Activated CD4-positive, alpha-beta T cell treated with anti-CD3 and anti-CD28 coated beads for 24 hours (primary cell): ENCODE measurements around the gene UGT1A7.
"Not testable (repeated sequence)": the region's sequence is repeated elsewhere in the genome, so short reads cannot be mapped to it uniquely, and the experiment has no call there.

Experiments
- DNase-seq, 2 donors: peaks; one replicate each; pipeline ENCODE4 v3.0.0-alpha.2; 2020; ENCODE audit warnings: low read depth in 2 of 2

UGT1A7 gene

DNA sequence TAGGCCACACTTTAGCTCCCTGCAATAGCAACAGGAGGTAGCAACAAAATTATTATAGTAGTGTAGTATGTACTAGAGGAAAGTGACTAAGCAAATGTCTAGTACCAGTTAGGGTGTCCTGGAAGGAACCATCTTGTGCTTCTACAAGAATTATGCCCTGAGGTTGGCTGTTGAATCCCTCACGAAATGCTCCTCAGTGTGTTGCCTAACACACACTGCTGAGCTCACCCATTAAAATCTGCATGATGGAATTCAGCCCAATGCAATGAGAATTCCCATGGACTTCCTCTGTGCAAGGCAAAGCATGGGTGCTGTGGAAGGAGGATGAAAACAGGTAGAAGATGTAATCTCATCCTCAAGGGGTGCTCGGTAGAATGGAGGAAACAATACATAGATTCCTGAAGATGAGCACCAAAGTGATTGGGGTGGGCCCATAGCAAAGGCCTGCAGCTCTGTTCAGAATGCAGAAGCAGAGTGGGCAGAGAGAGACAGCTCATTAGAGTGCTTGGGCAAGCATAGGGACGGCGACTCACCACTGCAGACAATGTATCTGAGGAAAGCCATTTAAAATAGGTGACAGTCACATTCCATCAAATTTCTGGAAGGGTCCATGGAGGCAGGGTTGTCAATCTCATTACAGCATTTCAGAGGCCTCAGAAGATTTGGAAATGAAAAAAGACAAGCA, 1.2 kb upstream of the UGT1A7 start:
- no peak for DNase-seq

DNA sequence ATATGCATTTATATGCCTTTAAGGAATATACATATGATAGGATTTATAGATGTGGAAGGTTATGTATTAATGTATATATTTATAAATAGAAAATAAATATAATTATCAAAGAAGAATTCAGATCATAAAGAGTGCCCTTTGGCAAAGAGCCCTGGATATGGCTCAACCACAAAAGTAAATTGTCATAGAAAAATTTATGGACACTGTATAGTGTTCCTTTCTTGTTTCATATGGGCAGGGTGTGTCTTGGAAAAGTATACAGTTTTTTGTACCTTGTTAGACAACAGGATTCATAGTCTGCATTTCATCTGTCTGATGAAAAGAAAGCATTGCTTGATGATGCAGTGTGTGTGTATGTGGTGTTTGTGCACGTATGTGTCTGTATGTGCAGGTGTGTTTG, 2.9 kb downstream of the UGT1A7 start:
- no peak for DNase-seq

DNA sequence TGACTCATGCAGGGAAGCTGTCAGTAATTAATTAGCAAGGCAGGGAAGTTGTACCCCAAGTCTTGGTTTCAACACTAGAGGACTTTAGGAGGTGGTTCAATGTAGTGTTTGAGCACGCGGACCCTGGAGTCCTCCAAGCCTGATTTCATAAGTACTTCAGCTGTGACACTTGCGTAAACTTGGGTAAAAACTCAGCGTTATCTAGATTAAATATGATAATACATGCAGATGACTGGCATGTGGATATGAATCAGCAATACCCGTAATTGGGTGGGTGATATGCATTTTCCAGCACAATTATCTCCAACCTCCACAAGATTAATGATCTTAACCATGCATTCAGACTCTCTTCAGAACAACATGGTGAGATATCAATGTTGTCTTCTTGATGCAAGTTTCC, 5.2 kb downstream of the UGT1A7 start:
- DNase-seq = no peak

DNA sequence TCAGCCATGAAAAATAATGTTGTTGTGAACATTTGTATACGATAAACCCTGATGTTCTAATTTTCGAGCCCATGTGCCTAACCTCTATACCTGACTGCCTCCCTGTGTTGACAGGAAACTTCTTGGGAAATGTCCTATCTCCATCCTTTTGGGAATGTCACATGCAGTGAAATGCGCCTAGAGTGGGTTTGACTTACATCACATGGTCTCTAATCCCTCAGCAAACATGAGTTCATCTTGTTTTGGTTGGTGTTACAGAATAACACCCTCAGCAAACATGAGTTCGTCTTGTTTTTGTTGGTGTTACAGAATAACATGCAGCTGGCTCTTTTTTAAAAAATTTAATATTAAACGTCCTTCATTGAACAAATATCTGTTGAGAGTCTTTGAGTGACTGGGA, 6.6 kb downstream of the UGT1A7 start:
- DNase-seq = no peak

DNA sequence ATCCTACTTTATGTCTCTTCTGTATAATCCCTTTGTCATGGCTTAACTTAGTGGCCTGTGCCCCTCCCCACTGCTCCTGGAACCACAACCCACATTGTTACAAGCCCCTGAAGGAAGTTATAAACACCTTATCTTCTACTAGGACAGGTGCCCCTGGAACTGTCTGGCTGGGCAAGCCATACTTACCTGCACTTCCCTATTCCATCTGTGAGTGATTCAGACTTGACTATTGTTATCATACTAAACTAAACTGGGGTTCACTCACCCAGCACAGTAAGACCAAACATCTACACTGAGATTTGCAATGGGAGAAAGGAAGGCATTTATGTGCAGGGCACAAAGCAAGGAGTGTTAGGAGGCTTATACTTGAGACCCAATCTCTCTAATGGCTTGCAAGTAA, 7.3 kb downstream of the UGT1A7 start:
- no peak for DNase-seq

DNA sequence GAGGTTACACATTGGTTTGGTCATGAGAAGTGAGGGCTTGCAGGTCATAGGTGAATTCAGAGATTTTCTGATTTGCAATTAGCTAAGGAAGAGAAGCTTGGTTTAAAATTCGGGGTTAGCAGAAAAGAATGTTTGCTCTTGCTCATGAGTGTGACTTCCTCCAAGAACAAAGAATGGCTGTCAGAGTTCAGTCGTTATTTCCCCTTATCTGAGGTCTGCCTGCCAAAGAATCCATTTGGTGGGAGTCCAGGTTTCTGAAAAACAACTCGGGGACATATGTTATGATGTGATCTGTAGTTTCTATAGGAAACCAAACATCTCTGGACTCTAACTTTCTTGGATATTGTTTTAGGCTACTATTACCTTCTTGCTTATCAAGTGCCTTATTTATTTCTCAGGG, 7.8 kb downstream of the UGT1A7 start:
- no peak for DNase-seq

DNA sequence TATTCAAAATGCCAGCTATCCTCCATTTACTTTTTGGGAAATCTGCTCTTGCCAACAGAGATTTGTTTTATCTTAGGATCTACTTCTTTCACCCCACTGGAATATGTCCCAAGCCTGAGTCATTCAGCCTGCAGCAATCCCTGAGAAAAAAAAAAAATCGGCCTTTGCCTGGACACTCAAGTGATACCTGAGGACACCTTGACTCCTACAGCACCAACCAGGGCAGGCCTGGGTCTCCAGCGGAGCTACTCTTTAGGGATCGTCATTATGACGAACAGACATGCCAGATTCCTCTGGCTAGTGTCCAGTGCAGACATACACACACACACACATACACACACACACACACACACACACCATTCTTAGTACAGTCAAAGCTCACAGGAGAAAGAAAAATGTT, 8.7 kb downstream of the UGT1A7 start:
- no peak for DNase-seq

DNA sequence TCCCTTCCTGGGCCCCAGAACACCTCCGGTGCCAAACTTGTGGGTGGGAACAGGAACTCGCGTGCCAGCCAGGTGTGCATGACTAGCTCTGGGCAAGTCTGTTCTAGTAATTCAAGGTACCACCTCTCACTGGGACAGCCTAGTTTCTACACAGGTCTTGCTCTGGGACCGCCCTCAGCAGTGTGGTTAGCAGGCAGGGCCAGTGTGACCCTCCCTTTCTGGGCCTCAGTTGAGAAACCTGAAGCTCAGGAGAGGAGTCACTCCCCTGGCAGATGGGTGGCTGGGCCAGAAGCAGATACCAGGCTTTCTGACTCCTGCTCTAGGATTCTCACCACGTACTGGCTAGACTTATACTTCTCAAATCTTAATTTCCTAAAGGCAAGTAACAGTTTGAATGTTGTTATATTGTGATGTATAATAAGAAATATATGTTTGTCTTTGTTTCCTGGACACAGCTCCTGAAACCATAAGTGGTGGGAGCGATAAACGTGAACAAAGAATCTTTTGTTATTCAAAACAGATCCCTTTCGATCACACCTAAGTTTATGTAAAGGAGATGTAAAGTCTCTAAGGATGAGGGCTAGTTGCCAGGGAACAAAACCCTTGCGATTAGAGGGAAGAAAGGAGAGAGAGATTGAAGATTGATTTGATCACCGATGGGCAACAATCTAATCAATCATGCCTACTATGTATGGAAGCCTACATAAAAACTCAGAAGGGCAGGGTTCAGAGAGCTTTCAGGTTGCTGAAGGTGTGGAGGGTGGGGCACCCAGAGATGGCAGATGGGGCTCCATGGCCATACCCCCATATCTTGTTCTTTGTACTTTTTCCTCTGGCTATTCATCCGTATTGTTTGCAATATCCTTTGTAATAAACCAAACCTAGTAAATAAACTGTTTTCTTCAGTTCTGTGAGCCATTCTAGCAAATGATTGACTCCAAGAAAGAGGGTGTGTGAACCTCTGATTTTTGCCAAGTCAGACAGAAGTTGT, 10.0 kb downstream of the UGT1A7 start:
- DNase-seq = no peak

DNA sequence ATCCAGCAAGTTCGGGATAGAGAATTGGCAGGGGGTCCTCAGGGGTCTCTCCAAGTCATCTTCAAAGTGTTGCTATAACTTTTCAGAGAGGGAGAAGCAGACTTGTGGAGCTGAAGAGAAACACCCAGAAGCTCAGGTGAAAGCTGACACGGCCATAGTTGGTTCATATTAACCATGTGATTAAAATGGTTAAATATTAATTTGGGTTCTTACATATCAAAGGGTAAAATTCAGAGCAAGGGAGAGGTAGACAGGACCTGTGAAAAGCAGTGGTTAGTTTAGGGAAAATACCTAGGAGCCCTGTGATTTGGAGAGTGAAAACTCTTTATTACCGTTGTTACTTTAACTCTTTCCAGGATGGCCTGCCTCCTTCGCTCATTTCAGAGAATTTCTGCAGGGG, 10.9 kb downstream of the UGT1A7 start, which contains the start of gene UGT1A6:
Gene UGT1A6, plus strand, starts transcription at position 243 of the 400 bp plus-strand sequence. Its CDS starts 115 bp downstream, at position 358.
- DNase-seq = no peak

DNA sequence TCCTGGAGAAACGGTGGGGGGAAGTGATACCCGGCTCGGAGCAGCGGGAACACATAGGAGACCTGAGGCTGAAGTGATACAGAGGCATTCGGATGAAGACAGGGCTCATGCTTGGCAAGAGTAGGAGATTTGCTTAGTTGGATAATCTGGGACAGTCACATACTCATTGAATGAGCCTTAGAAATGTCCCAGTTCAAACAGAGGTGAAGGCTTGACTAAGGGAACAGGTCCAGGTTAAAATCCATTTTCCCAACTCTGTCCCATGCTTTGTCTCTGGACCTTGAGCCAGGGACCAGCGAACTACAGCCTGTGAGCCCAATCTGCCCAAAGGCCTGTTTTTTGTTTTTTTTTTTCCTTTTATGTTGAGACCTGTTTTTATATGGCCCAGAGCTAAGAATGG, 12.3 kb downstream of the UGT1A7 start:
- no peak for DNase-seq

DNA sequence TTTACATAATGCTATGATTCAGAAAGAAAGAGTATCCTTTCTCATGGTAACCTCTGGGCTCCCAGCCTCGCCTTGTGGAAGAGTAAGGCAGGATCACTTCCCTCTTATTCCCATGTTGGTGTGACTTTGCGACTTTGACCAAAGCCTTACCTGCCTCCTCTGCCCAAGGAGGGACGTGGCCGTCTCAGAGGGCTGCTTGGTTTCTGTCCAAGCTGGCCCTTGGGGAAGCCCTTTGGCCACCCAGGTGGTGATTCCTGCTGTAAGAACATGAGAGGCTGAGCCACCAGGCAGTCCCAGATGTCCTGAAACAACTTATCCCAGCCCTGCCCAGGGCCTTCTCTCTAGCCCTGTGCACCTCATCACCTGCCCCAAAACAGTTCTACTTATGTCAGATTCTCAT, 17.0 kb downstream of the UGT1A7 start:
- DNase-seq = no peak

DNA sequence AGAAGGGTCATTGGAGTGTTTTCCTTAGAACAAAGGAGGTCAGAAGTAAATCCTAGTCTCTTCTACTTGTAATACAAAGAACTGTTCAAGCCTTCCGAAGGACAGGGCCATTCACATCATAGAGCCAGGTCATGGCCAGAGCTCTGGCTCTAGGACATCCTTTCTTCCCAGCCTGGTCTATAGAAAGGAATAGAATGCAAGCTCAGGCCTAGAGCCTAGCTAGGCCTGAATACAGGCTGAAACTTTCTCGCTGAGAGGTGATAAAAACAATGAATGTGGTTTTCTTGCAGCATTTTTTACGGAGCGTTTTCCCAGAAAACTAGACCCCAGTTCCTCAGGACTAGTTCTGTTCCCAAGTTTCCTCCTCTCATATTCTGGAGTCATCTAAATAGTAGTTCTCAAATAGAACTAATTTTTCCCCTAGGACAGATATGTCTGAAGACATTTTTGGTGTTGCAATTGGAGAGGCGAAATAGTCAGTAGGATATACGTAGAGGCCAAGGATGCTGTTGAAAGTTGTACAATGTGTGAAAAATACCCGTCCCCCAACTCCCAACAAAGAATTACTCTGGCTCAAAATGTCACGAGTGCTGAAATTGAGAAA, 17.8 kb downstream of the UGT1A7 start:
- DNase-seq = no peak

DNA sequence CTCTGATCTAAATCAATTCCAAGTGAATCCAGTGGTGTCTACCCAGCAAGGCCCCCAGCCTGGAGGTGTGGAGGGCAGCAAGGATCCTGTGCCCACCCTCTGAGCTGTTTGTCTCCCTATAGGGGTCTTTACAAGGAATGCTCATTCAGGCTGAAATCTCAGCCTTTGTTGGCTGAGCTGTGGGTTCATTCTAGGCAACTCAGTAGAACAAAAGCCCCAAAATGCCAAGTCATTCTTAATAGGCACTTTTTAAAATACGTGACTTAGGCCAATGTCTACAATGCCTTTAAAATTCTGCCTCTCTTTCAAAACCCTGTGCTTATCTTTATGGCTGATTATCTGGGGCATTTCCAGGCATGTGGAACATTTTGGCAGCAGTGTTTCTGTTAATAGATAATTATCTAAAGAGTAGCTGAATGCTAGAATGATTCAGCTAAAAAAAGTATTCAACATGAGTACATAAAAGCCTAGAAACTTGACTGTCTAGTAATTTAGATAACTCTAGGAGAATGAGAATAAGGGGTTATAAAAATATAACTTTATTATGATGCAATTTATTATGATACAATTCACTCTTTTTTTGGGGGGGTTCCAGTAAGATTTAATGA, 18.4 kb downstream of the UGT1A7 start:
- no peak for DNase-seq

DNA sequence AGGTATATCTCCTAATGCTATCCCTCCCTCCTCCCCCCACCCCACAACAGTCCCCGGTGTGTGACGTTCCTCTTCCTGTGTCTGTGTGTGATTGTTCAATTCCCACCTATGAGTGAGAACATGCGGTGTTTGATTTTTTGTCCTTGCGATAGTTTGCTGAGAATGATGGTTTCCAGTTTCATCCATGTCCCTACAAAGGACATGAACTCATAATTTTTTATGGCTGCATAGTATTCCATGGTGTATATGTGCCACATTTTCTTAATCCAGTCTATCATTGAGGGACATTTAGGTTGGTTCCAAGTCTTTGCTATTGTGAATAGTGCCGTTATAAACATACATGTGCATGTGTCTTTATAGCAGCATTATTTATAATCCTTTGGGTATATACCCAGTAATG, 19.1 kb downstream of the UGT1A7 start:
- not testable (repeated sequence) for DNase-seq

DNA sequence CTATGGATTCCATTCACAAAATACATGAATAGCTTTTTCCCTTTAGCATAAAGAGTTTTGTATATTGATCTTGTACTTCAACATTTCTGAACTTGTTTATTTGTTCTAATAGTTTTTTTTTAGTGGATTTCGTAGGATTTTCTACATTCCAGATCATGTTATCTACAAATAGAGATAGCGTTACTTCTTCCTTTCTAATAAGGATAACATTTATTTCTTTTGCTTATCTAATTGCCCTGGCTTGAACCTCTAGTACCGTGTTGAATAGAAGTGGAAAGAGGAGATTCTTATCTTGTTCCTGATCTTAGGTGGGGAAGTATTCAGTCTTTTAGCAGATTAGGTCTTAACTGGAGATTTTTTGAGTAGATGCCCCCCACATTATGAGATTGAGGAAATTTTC, 20.5 kb downstream of the UGT1A7 start:
- DNase-seq = no peak

DNA sequence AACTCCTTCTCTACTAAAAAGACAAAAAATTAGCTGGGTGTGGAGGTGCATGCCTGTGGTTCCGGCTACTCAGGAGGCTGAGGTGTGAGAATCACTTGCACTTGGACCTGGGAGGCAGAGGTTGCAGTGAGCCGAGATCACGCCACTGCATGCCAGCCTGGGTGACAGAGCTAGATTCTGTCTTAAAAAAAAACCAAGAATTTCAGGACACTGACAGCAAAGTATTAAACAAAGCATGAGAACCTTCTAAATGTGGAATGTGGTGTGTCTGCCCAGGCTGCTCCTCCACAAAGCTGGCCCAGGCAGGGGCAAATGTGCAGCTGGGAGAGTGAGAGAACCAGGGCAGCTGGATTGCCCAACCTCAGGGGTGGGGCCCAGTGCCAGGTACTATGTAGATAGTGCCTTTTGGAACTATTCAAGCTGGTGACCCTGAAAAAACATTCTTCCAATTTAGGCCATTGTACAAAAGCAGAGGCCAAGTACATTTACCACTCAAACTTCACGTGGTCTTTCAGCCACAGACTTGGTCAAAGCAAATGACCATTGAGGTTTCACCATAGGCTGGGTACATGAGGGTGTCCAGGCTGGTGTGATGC, 24.3 kb downstream of the UGT1A7 start:
- DNase-seq = no peak

DNA sequence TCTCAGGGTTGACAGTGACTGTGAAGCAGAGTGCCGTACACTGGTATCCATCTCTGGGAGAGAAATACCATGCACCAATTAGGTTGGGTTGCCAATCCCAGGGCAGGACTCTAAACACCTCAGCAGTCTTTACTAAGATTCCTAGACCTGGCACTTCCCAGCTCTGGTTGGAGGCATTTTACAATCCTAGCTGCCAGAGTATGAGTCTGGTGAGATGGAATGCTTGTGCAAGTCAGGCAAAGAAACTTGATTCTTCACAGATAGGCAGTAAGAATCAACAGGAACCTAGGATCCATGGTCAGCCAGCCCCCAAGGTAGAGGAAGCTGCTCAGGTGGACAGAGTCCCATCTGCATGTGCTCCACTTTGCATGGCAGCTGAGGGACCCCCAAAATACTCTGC, 25.0 kb downstream of the UGT1A7 start:
- no peak for DNase-seq

DNA sequence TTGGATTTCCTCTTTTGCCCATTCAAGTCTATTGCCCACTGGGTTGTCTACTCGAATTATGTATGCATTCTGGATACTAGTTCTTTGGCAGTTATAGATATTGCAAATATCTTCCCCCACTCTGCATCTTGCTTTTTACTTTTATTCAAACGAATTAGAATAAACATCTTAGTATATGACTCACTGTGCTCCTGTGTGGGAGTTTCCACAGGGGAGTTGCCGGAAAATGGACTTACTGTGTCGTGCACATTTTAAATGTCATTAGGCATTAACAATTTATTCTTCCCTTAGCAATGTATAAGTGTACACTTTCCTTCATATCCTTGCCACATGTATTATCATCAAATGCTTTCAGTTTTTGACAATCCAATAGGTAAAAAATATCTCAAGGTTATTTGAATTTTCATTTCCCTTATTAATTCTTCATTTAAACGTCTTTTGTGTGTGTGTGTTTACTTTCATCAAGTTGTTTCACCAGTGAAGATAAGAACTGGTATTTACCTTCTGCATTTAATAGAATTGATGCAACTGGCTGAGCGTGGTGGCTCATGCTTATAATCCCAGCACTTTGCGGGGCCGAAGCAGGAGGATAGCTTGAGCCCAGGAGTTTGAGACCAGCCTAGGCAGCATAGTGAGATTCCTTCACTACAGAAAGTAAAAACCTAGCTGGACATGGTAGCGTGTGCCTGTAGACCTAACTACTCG, 26.4 kb downstream of the UGT1A7 start:
- no peak for DNase-seq

DNA sequence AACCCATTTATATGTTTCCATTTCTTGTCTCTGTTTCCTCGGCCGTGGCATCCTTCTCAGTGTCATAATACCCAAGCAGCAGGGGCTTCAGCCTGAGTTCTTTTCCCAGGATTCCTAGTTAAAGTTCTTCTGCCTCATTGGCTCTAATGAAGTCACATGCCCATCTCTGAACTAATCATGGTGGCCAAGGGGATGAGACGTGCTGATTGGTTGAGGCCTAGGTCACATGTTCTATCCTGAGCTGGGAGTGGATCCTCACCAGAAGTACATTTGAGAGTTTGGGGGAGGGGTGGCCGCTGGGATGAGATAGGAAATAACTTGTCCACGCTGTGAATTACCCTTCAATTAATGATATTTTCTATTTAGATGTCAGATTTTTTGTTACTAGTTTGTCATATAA, 27.2 kb downstream of the UGT1A7 start:
- no peak for DNase-seq

DNA sequence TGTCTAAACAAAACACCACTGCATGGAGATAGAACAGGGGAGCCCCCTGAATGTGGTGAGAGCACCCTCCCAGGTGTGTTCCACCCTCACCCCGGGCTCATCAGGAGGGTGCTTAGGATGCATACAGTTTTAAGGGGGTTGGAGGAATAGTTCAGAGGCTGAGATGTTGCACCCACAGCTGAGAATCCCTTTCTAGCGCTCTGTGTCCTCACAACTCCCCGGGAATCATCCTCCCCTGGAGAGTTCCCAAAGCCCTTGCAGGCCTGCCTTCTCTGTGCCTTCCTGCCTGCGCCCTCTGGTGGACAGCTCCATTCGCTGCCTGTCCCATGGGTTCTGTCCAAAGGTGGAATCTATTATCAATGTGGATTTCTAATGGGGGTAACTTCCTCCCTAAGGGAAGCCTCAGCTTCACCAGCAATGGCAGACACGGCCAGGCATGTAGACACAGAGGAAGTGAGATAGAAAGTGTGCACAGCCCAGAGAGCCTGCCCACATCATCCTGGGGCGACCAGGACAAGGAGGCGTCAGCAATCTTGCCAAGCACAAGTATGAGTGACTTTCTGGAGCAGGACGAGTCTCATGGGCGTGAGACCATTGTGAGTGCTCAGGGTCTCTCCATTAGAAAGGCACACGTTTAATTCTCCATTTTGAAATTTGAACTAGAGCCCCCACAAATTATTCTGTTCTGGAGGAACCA, 29.8 kb downstream of the UGT1A7 start:
- DNase-seq = peak; percentile 52 to 65
